ENCODE data around the gene HBZ. TPM values are rescaled to one million over a fixed set of nuclear protein-coding genes. Genes with fewer than 3 reads are reported as not detected.

Gene HBZ
- total RNA-seq, 1 donor from 2014 or later: not detected

- CTCF ChIA-PET: no interaction called here
- no peaks in the 10 kb centered on the region for H3K36me3 Mint-ChIP-seq (ENCODE audit: low read depth)
- H3K4me3 Mint-ChIP-seq: no peak overlapping the region
- no peak overlapping the region for H3K27ac Mint-ChIP-seq
- H3K9me3 Mint-ChIP-seq: no peaks in the 10 kb centered on the region
- intact Hi-C loops (cut with micrococcal nuclease): no loop called here
- POLR2A ChIA-PET: no interaction called here
- ATAC-seq (ENCODE audit: low read depth) (no peak), DNase-seq (no peak)
- peaks cover 11% of the 10 kb centered on the region for H3K4me1 Mint-ChIP-seq
- peaks cover 26% of the 10 kb centered on the region for H3K27me3 Mint-ChIP-seq
- TF ChIP-seq, protein P1, sequence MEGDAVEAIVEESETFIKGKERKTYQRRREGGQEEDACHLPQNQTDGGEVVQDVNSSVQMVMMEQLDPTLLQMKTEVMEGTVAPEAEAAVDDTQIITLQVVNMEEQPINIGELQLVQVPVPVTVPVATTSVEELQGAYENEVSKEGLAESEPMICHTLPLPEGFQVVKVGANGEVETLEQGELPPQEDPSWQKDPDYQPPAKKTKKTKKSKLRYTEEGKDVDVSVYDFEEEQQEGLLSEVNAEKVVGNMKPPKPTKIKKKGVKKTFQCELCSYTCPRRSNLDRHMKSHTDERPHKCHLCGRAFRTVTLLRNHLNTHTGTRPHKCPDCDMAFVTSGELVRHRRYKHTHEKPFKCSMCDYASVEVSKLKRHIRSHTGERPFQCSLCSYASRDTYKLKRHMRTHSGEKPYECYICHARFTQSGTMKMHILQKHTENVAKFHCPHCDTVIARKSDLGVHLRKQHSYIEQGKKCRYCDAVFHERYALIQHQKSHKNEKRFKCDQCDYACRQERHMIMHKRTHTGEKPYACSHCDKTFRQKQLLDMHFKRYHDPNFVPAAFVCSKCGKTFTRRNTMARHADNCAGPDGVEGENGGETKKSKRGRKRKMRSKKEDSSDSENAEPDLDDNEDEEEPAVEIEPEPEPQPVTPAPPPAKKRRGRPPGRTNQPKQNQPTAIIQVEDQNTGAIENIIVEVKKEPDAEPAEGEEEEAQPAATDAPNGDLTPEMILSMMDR (IDR thresholded peaks at IDR 0.05): no peak
Measured at GRCh38 chr16:178668-179015, 26.2 kb downstream of the HBZ start.

DNA sequence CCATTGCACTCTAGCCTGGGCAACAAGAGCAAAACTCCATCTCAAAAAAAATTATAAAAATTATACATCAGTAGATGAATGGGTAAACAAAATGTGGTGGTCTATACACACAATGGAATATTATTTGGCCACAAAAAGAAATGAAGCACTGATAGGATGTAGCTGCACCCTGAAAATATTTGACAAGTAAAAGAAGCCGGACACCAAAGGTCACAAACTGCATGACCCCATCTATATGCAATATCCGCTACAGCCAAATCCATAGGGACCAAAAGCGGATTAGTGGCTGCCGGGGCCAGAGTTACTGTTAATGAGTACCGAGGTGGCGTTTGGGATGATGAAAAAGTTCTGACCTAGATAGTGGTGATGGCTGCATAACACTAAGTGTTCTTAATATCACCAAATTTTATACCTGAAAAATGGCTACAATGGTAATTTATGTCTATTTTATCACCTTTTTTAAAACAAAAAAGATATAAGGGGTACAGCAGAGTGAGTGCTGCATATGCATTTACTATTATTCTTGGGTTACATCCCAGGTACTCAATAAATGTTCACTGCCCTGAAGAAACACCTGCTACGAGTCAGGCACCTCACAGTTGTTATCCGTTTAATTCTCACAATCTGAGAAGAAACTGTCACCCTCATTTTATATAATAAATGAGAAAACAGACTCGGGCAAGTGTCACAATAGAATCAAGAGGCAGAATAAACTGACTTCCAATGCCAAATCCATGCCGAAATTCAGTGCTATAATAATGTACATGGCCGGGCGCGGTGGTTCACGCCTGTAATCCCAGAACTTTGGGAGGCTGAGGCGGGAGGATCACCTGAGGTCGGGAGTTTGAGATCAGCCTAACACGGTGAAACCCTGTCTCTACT is 27.0 kb downstream of the HBZ start:
- TF ChIP-seq, protein P1 (IDR thresholded peaks at IDR 0.05): no peak
- ATAC-seq (ENCODE audit: low read depth) (no peak), DNase-seq (no peak)
- Mint-ChIP-seq H3K27ac (no peak overlapping the region), H3K9me3 (no peaks in the 10 kb centered on the region), H3K4me3 (no peak overlapping the region), H3K4me1 (peaks cover 10% of the 10 kb centered on the region), H3K27me3 (peaks cover 22% of the 10 kb centered on the region), H3K36me3 (ENCODE audit: low read depth) (no peaks in the 10 kb centered on the region)
- CTCF ChIA-PET: interaction anchor here (1.1 kb wide), 1 partner anchor 75 kb away, joined by 3 read pairs; no protein-coding TSS in a partner anchor
- POLR2A ChIA-PET: no interaction called here
- intact Hi-C loops (cut with micrococcal nuclease): no loop called here

DNA sequence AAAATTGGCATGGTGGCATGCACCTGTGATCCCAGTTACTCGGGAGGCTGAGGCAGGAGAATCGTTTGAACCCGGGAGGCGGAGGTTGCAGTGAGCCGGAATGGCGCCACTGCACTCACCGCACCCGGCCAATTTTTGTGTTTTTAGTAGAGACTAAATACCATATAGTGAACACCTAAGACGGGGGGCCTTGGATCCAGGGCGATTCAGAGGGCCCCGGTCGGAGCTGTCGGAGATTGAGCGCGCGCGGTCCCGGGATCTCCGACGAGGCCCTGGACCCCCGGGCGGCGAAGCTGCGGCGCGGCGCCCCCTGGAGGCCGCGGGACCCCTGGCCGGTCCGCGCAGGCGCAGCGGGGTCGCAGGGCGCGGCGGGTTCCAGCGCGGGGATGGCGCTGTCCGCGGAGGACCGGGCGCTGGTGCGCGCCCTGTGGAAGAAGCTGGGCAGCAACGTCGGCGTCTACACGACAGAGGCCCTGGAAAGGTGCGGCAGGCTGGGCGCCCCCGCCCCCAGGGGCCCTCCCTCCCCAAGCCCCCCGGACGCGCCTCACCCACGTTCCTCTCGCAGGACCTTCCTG is 27.7 kb downstream of the HBZ start, which contains the start of gene HBQ1:
Gene HBQ1 (plus strand): TSS at position 359 of the 575 bp plus-strand sequence. CDS start 28 bp downstream, at position 387.
- no peak within 1 kb of the TSS for H3K27ac Mint-ChIP-seq
- peaks cover 2% of the 10 kb centered on the region for H3K36me3 Mint-ChIP-seq (ENCODE audit: low read depth)
- CTCF ChIA-PET: interaction anchor here (1.1 kb wide), 1 partner anchor 76 kb away, joined by 3 read pairs; no protein-coding TSS in a partner anchor

DNA sequence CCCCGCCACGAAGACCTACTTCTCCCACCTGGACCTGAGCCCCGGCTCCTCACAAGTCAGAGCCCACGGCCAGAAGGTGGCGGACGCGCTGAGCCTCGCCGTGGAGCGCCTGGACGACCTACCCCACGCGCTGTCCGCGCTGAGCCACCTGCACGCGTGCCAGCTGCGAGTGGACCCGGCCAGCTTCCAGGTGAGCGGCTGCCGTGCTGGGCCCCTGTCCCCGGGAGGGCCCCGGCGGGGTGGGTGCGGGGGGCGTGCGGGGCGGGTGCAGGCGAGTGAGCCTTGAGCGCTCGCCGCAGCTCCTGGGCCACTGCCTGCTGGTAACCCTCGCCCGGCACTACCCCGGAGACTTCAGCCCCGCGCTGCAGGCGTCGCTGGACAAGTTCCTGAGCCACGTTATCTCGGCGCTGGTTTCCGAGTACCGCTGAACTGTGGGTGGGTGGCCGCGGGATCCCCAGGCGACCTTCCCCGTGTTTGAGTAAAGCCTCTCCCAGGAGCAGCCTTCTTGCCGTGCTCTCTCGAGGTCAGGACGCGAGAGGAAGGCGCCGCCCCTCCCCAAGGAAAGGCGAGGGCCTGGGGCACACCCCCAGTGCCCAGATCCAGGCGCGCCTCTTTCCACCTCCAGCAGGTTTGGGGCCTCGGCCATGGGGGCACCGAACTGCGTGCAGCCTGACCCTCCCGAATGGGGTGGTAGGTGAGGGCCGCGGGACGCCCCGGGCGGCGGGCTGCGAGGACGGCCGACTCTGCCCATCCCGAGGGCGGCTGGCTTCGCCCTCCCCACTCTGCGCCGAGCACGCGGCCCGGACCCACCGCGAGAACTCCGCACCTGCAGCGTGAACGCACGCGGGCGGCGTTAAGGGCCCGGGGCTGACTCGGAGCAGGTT is 28.5 kb downstream of the HBZ start:
- peak overlapping the region; percentile 19 for H3K4me3 Mint-ChIP-seq

More for the DNA sequence above, 27.7 kb downstream of the HBZ start, which contains the start of gene HBQ1:
- H3K4me3 Mint-ChIP-seq: peak within 1 kb of the TSS; percentile 28
- H3K27me3 Mint-ChIP-seq: peaks cover 16% of the 10 kb centered on the region
- H3K4me1 Mint-ChIP-seq: peaks cover 10% of the 10 kb centered on the region
- intact Hi-C loops (cut with micrococcal nuclease): no loop called here
- ATAC-seq (ENCODE audit: low read depth) (no peak), DNase-seq (peak; percentile 45)
- H3K9me3 Mint-ChIP-seq: no peaks in the 10 kb centered on the region
- POLR2A ChIA-PET: interaction anchor here (1.6 kb wide), 1 partner anchor 48 kb away, joined by 4 read pairs; no protein-coding TSS in a partner anchor
- TF ChIP-seq, protein P1 (IDR thresholded peaks at IDR 0.05): no peak

More for the DNA sequence above, 28.5 kb downstream of the HBZ start:
- Mint-ChIP-seq H3K9me3 (no peaks in the 10 kb centered on the region), H3K36me3 (ENCODE audit: low read depth) (peaks cover 7% of the 10 kb centered on the region), H3K27ac (no peak overlapping the region), H3K4me1 (peaks cover 10% of the 10 kb centered on the region), H3K27me3 (peaks cover 11% of the 10 kb centered on the region)
- intact Hi-C loops (cut with micrococcal nuclease): loop anchor here (1.0 kb wide), 4 partner anchors 63 to 181 kb away; no protein-coding TSS in a partner anchor
- ATAC-seq (ENCODE audit: low read depth) (peak; percentile 83), DNase-seq (peak; percentile 79)
- CTCF ChIA-PET: interaction anchor here (1.0 to 1.1 kb wide), 2 partner anchors 18 to 77 kb away, joined by 3 read pairs; no protein-coding TSS in a partner anchor
- TF ChIP-seq, protein P1 (IDR thresholded peaks at IDR 0.05): no peak
- POLR2A ChIA-PET: interaction anchor here (1.6 kb wide), 1 partner anchor 48 kb away, joined by 4 read pairs; no protein-coding TSS in a partner anchor

Data from activated B cell treated with CpG ODN at 0.5 μM for 24 hours (primary cell).